ENCODE measurements around the gene CD4. TPM values are rescaled to one million over a fixed set of nuclear protein-coding genes. Genes with fewer than 3 reads are reported as not detected.

CD4 gene
- total RNA-seq, 4 donors from 2014 or later = 7.5 to 12.6 (median 8.9) TPM

GRCh38 chr12:6825398-6826124 lies 36.2 kb downstream of the CD4 start:
- H3K27me3 ChIP-seq = peaks cover 0 to 31% of the 10 kb centered on the region in 2 donors
- peak; percentile 73 to 88 for DNase-seq (ENCODE audit: low spot score in 2 of 2)
- TF ChIP-seq EP300 (IDR thresholded peaks at IDR 0.05) = no peak
- TF ChIP-seq, protein P1, sequence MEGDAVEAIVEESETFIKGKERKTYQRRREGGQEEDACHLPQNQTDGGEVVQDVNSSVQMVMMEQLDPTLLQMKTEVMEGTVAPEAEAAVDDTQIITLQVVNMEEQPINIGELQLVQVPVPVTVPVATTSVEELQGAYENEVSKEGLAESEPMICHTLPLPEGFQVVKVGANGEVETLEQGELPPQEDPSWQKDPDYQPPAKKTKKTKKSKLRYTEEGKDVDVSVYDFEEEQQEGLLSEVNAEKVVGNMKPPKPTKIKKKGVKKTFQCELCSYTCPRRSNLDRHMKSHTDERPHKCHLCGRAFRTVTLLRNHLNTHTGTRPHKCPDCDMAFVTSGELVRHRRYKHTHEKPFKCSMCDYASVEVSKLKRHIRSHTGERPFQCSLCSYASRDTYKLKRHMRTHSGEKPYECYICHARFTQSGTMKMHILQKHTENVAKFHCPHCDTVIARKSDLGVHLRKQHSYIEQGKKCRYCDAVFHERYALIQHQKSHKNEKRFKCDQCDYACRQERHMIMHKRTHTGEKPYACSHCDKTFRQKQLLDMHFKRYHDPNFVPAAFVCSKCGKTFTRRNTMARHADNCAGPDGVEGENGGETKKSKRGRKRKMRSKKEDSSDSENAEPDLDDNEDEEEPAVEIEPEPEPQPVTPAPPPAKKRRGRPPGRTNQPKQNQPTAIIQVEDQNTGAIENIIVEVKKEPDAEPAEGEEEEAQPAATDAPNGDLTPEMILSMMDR (IDR thresholded peaks at IDR 0.05) = peak; percentile 84 to 93 (median 90)
- H3K27ac ChIP-seq = no peak overlapping the region
- H3K4me1 ChIP-seq = peaks cover 0 to 62% (median 17%) of the 10 kb centered on the region in 4 donors
- no peak overlapping the region for H3K4me3 ChIP-seq
- WGBS, 2 donors = 9 to 14% methylated on average over 17 to 19 of the region's 19 CpGs
- H3K9me3 ChIP-seq = no peaks in the 10 kb centered on the region
- peaks cover 0 to 5% (median 0%) of the 10 kb centered on the region in 3 donors for H3K36me3 ChIP-seq

DNA sequence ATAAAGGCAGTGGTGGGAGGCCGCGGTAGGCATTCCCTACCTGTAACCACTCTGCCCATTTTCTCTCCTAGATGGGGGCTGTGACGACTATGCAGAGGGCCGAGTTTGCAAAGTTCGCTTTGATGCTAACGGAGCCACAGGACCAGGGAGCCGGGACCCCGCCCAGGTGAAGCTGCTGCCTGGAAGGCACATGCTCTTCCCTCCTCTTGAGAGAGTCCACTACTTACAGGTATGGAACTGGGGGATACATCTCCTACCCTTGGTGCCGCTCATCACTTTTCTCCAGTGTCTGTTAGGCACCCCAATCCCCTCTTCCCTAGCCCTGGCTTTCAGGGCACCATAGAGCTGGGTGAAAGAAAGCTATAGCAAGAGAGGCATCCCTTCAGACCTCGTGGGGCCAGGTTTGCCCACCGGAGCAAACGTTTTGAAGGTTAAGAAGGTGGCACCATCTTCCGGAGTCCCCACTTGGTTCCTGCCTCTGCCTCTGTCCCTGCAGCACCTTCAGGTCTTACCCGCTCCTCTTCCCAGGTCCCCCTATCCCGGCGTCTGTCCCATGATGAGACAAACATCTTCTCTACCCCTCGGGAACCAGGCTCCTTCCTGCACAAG lies 36.9 kb downstream of the CD4 start:
- H3K36me3 ChIP-seq = peaks cover 0 to 12% (median 0%) of the 10 kb centered on the region in 3 donors
- peaks cover 0 to 31% of the 10 kb centered on the region in 2 donors for H3K27me3 ChIP-seq
- H3K27ac ChIP-seq = no peak overlapping the region
- DNase-seq (ENCODE audit: low spot score in 2 of 2) = no peak
- no peak for TF ChIP-seq POLR2A (IDR thresholded peaks at IDR 0.05)
- no peak for TF ChIP-seq EP300 (IDR thresholded peaks at IDR 0.05)
- TF ChIP-seq, protein P1 (IDR thresholded peaks at IDR 0.05) = no peak
- H3K4me3 ChIP-seq = no peak overlapping the region
- peaks cover 0 to 58% (median 17%) of the 10 kb centered on the region in 4 donors for H3K4me1 ChIP-seq
- 66 to 75% methylated on average over 17 of the region's 17 CpGs for WGBS, 2 donors
- H3K9me3 ChIP-seq = no peaks in the 10 kb centered on the region

DNA sequence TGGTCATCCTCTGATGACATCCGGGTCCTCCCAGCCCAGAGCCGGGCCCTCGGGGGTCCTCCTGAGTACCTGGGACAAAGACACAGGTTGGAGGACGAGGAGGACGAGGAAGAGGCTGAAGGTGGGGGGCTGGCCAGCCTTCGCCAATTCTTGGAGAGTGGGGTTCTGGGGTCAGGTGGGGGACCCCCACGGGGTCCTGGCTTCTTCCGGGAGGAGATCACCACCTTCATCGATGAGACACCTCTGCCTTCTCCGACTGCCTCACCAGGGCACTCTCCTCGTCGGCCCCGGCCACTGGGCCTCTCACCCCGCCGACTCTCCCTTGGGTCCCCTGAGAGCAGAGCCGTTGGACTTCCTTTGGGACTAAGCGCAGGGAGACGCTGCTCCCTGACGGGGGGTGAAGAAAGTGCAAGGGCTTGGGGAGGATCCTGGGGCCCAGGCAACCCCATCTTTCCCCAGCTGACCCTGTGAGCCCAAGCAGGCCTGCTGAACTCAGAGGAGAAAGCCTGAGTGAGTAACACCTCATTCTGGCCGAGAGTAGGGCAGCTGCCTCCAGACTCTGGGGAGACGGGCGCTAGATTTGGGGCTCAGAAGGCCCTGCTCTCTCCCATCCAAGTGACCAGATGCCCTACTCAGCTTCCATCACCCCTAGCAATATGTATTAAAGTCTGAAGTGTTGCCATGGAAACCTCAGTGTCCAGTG lies 37.6 kb downstream of the CD4 start:
- Histone ChIP-seq H3K27ac (peak overlapping the region in 2 of 4 donors; percentile 67 to 71), H3K4me1 (peaks cover 0 to 51% (median 12%) of the 10 kb centered on the region in 4 donors), H3K4me3 (no peak overlapping the region), H3K36me3 (peaks cover 0 to 19% (median 0%) of the 10 kb centered on the region in 3 donors), H3K27me3 (peaks cover 0 to 29% of the 10 kb centered on the region in 2 donors), H3K9me3 (no peaks in the 10 kb centered on the region)
- no peak for DNase-seq (ENCODE audit: low spot score in 2 of 2)
- WGBS, 2 donors = 62 to 64% methylated on average over 21 to 22 of the region's 22 CpGs
- TF ChIP-seq EP300 (IDR thresholded peaks at IDR 0.05) (no peak), POLR2A (IDR thresholded peaks at IDR 0.05) (no peak)
- TF ChIP-seq, protein P1 (IDR thresholded peaks at IDR 0.05) = no peak

DNA sequence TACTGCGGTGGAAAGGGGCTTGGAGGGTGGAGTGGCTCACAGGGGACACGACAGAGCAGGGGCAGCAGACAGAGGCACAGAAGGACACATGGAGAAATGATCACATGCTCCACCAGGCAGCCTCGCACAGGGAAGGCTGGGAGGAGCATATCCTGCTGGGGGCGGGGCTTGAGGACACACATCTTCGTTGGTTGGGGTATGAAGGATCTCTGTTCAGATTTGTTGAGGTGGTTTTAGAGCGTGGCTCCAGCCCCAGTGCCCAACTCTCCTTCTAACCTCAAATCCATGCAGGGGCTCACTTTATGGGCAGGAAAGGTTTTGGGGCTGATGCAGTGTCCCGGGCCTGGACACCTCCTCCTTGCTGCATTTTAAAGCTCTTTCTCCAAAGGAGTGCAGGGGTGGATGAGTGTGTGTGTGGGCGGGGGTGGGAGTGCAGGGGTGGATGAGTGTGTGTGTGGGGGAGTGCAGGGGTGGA lies 38.1 kb downstream of the CD4 start:
- H3K36me3 ChIP-seq = peaks cover 0 to 24% (median 0%) of the 10 kb centered on the region in 3 donors
- H3K9me3 ChIP-seq = no peaks in the 10 kb centered on the region
- 3 to 5% methylated on average over 7 to 8 of the region's 8 CpGs for WGBS, 2 donors
- H3K4me1 ChIP-seq = peaks cover 0 to 46% (median 7%) of the 10 kb centered on the region in 4 donors
- peak; percentile 87 to 95 for DNase-seq (ENCODE audit: low spot score in 2 of 2)
- peak overlapping the region in 2 of 4 donors; percentile 67 to 71 for H3K27ac ChIP-seq
- no peak for TF ChIP-seq POLR2A (IDR thresholded peaks at IDR 0.05)
- peak in 1 of 2 donors; percentile 20 for TF ChIP-seq EP300 (IDR thresholded peaks at IDR 0.05)
- peaks cover 0 to 23% of the 10 kb centered on the region in 2 donors for H3K27me3 ChIP-seq
- peak overlapping the region in 1 of 4 donors; percentile 77 for H3K4me3 ChIP-seq

DNA sequence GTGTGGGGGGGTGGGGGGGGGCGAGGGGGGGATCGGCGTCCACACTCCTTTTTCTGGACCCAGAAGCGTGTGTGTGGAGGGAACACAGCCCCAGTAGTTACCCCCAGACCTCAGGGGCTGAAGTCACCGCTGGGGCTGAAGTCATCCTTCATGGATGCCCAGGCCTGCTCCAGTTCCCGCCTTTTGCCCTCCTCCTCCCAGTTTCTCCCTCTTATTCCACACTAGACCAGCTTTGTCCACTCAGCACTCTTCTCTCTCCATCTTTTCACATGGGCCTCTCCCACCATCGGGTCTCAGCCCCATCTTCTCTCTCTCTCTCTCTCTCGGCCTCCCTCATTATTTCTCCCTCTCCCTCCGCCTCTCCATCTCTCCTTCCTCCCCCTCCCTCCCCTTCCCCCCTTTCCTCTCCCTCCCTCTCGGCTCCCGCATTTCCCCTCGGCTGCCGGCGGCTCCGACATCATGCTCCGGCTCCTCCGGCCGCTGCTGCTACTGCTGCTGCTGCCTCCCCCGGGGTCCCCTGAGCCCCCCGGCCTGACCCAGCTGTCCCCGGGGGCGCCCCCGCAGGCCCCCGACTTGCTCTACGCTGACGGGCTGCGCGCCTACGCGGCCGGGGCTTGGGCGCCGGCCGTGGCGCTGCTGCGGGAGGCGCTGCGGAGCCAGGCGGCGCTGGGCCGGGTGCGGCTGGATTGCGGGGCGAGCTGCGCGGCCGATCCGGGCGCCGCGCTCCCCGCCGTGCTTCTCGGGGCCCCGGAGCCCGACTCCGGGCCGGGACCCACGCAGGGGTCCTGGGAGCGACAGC lies 38.9 kb downstream of the CD4 start, which contains the start of gene P3H3:
Gene P3H3 (plus strand): TSS at position 426 of the 799 bp plus-strand sequence. CDS start 34 bp downstream, at position 460.
- TF ChIP-seq, protein P1 (IDR thresholded peaks at IDR 0.05) = peak in 4 of 5 experiments; percentile 5 to 39 (median 17)
- no peak for TF ChIP-seq EP300 (IDR thresholded peaks at IDR 0.05)
- peak in 1 of 2 donors; percentile 25 for TF ChIP-seq POLR2A (IDR thresholded peaks at IDR 0.05)
- DNase-seq (ENCODE audit: low spot score in 2 of 2) = no peak
- 1 to 3% methylated on average over 17 to 29 of the region's 60 CpGs for WGBS, 2 donors
- H3K4me1 ChIP-seq = peaks cover 0 to 42% (median 7%) of the 10 kb centered on the region in 4 donors
- peak within 1 kb of the TSS; percentile 57 to 92 (median 75) for H3K4me3 ChIP-seq
- no peaks in the 10 kb centered on the region for H3K9me3 ChIP-seq
- H3K36me3 ChIP-seq = peaks cover 0 to 32% (median 0%) of the 10 kb centered on the region in 3 donors
- H3K27ac ChIP-seq = peak within 1 kb of the TSS; percentile 73 to 95 (median 86)
- H3K27me3 ChIP-seq = peaks cover 0 to 16% of the 10 kb centered on the region in 2 donors
